Kidney glomerular epithelial cell (primary cell): ENCODE results near the gene INSL3.

Experiments
- DNase-seq: peaks from one replicate; lab custom pipeline; 2025; lab: John Stamatoyannopoulos, UW

The INSL3 gene, protein sequence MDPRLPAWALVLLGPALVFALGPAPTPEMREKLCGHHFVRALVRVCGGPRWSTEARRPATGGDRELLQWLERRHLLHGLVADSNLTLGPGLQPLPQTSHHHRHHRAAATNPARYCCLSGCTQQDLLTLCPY

DNA sequence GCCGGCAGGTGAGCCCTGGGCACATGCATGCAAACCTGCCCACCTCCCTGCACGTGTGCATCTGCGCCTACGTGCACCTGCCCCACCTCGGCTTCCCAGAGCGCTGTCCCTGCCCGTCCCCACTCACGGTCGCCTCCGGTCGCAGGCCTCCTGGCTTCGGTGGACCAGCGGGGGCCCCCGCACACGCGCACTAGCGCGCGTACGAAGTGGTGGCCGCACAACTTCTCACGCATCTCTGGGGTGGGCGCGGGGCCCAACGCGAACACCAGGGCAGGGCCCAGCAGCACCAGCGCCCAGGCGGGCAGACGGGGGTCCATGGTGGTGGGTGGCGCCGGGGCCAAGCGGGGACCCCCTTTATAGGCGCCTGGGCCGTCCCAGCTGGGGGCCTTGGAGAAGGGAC, at the start of gene INSL3:
Gene INSL3, minus strand, starts transcription at position 330 of the 400 bp plus-strand sequence. Its CDS starts 13 bp downstream, at position 317.
- no peak for DNase-seq

DNA sequence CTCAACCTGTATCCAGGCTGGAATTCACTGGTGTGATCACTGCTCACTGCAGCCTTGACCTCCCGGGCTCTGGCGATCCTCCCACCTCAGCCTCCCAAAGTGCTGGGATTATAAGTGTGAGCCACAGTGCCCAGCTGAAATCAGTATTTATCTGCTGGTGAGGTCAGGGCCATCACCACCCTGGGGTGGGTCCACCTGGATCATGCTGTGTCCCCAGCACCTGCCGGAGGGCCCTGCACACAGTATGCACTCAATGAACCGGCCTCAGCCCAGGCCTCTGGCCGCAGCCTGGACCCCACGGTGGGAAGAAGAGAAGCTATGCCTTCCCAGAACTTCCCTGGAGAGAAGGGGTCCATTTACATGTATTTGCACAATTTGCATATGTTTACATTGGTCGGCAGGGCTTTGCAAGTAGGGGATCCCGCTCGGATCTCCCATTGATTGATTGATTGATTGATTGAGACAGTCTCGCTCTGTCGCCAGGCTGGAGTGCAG, 47.8 kb upstream of the INSL3 start:
- DNase-seq: no peak

DNA sequence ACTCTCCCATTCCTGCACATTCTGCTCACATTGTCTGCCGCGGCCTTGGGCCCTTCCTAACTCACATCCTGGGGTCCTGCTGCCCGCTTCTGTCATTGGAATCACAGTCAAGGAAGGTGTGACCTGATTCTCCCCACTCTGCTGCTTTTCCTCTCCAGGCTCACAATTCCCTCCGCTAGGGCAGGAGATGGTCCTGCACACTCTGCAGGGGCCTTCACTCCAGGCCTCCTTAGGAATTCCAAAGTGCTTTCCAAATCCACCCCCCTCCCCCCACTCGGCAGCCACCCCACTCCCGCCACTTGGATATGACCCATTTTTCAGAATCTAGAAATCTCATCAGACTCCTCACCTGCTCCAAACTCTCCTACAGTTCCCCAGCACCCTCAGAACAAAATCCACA, 47.4 kb upstream of the INSL3 start:
- no peak for DNase-seq

DNA sequence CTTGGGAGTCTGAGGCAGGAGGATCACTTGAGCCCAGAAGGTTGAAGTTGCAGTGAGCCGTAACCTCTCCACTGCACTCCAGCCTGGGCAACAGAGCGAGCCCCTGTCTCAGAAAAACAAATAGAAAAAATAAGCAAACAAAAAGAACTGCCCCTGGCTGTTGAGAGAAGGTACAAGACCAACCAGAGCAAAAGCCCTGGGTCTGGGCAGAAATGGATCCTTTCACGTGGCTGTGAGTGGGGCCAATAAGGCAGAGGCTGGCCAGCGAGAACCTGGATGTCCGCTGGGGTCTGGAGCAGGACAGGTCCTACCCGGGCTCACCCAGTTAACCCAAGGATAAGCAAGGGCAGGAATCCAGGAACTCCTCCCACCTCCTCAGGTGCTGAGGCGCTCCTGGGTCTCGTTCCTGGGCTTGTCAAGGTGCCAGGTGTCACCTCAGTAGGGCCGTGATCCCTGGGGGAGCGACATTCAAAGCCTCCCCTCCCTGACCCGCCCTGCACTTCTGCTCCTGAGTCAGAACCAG, 45.7 kb upstream of the INSL3 start:
- no peak for DNase-seq

DNA sequence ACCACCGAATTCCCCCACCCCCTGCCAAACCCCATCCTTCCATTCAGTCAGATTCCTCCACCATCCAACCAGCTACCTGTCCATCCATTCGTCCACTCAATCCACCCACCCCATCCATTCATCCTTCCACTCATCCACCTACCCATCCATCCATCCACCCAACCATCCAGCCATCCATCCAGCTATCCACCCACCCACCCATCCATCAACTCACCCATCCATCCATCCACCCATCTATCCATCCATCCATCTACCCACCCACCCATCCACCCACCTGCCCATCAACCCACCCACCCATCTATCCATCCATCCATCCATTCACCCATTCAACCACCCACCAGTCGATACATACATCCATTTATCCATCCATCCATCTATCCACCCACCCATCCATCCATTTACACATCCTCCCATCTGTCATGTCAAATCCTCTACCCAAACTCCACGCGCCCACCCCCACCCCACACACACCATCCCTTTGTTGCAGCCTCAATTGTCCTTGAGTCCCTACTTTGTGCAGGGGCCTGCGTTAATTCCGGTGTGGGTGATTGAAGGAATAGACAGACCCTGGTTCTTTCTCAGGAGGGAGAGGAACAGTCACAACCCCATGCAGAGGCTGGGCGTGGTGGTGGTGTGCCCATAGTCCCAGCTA, 45.1 kb upstream of the INSL3 start:
- DNase-seq: no peak

DNA sequence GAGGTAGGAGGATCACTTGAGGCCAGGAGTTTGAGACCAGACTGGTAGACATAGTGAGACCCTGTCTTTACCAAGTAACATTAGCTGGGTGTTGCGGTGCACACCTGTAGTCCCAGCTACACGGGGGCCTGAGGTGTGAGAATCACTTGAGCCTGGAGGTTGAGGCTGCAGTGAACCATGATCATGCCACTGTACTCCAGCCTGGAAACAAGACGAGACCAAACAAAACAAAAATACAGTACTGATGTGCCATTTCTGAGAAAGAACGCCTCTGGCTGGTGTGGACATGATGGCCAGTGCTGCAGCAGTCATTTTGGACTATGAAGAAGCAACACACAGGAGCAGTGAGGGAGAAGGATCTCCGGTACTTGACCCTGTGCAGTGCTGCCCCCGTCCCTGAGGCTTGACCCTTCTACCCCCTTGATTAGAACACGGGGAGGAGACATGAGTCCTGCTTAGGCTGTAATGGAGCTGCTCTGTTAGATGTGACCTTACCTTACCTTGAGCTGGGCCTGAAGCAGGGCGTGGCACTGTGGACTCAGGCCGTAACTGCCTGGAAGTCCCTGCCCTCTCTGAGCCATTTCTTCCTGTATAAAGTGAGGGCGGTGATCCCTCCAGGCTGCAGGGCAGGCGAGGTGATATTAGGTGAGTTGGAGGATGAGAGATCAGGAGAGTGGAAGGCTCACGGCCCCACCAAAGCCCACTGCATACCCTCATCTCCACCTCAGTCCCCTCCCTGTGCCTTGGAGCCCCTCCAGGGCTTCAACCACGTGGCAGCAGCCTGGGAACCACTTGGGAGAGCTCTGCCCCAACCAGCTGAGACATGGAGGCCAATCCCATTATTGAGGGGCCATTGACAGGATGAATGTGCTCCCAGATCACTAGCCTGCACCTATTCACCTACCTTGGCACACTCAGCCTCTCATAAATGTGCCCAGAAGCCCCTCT, 44.3 kb upstream of the INSL3 start:
- DNase-seq: no peak

DNA sequence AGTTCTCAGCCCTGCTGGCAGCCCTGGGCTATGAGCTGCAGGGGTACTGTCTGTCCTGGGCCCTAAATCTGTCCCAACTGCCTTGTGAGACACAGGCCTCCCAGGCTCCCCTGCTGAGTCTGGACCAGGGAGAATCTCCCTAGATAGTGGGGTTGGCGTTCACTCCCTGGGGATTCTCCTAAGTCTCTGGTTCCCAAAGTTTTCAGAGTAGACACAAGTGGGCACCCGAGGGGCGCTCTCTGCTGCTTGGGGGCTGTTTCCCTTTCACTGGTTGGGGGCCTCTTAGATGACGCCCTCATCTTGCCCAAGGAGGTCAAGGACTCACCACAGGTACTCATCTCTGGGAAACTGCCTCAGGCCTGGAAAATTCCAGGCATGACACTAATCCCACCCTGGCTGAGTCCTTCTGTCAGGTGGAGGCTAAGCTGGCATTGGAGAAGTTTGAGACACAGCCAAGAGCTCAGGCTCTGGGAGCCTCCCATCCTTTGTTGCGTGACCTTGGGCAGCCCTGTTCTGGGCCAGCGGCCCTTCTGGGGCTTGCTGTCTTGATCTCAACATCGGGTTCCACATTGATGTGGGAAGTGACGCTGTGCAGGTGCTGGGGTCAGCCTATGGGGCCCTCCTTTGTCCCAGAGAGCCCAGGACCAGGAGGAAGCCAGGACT, 42.3 kb upstream of the INSL3 start:
- DNase-seq: no peak

DNA sequence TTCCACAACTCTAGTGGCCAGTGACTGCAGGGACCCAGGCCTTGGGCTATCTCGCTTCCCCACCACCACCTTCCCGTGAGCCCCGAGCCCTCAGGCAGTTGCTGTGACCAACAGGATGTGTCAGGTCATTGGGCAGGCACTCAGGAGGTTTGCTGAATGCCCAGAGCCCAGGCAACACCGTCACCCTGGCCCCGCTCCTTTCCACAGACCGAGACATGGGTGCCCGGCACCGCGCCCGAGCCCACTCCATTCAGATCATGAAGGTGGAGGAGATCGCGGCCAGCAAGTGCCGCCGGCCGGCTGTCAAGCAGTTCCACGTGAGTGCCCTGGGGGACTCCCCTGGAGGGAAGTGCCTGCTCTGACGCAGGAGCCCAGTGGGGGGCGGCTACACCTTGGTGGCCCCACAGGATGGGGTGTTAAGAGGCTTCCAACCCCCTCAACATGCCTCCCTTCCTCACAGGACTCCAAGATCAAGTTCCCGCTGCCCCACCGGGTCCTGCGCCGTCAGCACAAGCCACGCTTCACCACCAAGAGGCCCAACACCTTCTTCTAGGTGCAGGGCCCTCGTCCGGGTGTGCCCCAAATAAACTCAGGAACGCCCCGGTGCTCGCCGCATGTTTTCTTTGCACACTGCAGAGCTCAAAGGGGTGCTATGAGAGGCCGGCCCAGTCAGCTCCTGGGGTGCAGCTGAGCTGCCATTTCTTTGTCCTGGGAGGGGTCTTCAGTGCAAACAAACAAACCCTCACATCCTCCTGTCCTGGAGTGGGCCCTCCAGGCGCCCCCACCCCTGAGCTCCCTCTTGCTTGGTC, 41.6 kb upstream of the INSL3 start:
- DNase-seq: no peak

DNA sequence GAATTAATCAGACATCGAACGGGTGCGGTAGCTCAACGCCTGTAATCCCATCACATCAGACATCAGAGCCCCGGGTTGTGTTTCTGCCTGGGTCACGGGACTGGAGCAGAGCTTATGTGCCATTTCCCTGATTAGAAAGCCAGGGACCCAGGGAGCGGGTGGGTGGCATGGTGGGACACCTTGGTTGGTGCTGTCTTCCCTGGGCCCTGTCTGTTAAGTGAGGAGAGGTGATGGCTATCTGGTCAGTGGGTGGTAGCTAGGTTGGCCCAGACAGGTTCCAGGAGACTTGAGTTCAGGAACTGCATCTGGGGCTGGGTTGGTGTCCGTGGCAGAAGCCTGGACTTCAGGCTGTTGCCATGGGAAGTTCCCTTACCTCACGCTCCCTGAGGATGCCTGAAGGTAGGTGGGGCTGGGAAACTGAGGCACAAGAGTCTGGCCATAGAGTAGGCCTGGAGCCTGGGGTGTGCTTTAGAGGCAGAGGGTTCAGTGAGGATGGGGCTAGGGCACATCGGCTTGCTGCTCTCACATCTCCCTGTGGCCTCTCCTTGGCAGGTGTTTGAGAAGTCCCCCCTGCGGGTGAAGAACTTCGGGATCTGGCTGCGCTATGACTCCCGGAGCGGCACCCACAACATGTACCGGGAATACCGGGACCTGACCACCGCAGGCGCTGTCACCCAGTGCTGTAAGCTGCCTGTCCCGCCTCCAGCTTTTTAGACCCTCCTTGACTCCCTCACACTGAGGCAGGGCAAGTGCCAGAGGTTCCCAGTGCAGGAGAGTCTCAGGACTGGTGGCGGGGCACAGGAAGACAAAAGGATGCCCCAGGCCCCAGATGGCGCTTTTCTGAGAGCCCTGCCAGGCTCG, 40.5 kb upstream of the INSL3 start:
- no peak for DNase-seq

DNA sequence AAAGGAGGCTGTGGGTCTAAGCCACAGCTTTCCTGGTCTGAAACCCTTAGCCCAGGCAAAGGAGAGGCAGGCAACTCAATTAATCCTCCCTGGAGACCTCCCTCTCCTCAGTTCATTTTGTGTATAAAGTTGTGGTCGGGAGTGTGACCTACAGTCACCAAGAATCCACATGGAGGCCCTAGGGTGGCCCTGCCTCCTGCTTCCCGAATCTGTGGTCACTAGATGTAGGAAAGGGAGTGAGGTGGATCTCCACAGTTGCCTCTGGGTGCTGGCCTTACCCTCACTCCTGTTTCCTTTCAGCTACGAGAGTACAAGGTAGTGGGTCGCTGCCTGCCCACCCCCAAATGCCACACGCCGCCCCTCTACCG, 39.7 kb upstream of the INSL3 start:
- no peak for DNase-seq

DNA sequence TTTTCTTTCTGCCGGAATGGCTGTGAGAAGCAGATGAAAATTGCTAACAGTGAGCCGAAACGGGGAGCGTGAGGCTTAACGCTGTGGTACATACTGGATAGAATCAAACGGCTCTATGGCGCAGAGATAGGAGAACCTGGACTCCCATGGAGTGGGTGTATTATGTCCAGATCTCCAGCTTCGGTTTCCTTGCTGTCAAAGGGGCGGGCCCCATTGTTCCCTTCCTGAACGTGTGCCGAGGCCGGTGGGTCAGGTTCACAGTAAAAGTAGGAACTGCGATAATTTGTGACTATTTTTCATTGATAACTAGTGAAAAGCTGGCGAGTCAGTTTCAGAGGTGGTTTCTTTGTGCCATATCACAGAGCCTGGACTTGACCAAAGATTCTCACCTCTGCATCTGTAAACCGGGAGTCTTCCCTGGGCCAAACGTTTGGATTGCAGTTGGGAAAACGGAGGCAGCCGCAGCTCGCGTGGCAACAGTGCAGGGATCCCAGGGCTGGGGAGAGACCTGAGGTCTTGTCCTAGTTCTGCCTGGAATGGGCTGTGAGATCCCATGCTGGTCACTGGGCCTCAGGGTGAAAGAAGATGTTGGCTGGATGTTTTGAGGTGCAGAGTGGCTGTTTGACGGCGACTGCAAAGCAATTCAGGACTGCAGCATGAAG, 39.1 kb upstream of the INSL3 start:
- DNase-seq: no peak

DNA sequence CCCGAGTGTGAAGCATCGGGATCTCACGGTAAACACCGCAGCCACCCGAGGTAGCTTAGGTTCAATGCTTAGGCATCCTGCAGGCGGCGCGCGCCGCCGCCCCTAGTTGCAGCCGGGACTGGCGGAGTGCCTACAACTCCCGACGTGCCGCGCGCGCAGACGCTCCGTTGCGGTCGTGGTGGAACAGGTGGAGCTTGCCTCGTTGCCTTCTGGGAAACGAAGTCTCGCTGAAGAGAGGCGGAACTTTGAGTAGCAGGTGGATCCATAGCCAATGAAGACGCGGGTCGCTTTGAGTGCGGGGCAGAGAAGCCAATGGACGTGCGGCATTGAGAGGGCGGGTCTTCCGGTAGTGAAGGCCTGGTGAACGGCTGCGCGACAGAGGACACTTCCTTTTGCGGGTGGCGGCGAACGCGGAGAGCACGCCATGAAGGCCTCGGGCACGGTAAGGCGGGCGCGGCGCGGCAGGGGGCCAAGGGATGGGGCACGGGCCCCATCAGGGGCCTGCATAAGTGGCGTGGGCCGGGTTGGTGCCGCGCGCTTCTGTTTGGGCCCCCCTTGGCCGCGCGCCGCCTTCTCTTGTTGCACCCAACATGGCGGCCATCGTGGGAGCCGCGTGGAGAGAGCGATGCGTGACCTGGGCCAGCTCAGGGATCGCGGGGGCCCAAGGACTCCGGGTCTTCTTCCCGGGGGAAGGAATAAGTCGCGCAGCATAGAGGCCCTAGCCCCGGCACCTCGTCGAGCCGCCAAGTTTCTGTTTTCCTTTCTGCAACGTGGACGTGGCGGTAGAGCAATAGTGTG, 38.4 kb upstream of the INSL3 start, which contains the start of gene RPL18A:
Gene RPL18A, plus strand, starts transcription at position 378 of the 798 bp plus-strand sequence. Its CDS starts 47 bp downstream, at position 425.
- DNase-seq: peak; percentile 98

DNA sequence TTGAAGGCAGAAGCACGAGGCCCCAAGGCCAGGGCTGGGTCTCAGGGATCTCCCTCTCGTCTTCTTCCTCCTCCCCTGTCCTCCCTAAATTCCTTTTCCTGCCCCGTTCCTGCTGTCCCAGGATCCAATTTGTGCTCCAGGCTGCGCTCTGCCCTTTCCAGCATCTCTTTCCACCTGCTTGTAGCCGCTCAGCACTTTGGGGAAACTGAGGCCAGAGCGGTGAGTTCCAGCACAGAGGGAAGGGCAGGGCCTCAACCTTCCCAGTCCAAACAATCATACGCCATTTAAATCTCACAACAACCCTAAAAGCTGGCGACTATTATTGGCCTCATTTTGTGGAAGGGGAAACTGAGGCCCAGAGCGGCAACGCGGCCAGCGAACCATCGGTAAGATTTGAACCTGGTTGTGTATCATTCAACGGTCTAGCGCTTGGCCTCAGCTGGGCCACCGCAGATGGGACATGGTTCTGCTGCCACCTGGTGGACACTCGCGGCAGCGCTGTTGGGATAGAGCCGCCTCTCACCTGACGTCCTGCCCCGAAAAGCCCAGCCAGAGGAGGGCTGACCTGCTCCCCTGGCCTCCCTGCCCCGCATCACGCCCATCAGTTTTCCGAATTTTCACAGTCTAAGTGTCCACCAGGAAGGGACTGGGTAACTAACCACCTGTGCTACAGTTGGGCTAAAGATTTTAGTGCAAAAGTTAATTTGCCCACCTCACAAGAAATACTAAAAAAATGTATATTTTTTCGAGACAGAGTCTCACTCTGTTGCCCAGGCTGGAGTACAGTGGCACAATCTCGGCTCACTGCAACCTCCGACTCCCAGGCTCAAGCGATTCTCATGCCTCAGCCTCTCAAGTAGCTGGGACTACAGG, 34.2 kb upstream of the INSL3 start:
- peak; percentile 69 for DNase-seq

DNA sequence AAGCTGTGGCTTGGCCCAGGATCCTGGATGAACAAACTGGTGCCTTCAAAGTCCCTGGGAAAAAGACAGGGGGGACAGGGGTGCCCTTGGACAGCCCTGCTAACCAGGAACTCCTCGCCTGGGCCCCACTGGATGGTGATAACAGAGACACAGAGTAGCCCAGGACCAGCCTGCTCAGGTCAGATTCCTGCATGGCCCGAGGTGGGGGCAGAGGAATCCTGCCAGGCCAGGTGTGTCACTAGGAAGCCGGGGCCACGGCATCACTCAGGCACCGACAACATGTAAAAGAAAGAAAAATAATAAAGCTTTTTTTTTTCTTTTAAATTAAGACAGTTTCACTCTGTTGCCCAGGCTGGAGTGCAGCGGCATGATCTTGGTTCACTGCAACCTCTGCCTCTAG, 32.7 kb upstream of the INSL3 start:
- no peak for DNase-seq

DNA sequence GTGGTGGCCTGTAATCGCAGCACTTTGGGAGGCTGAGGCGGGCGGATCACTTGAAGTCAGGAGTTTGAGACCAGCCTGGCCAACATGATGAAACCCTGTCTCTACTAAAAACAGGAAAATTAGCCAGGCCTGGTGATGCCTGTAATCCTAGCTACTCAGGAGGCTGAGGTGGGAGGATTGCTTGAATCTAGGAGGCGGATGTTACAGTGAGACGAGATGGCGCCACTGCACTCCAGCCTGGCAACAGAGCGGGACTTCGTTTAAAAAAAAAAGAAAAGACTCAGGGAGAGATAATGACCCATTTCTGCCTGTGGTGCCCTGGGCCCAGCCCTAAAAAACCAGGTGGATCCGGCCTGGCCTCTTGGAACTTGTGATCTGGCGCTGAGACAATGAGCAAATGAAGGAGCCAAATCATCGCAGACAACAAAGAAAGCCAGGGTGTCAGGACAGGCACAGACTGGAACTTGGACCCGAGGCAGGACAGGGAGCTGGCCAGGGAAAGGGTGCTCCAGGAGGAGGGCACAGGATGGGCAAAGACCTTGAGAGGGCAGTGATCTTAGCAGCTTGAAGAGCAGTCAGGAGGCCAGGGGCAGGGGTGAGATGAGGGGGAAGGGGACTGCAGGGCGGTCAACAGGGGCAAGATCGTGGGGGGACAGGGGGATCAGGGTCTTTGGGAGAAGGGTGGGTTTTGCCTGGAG, 27.4 kb upstream of the INSL3 start:
- DNase-seq: no peak

DNA sequence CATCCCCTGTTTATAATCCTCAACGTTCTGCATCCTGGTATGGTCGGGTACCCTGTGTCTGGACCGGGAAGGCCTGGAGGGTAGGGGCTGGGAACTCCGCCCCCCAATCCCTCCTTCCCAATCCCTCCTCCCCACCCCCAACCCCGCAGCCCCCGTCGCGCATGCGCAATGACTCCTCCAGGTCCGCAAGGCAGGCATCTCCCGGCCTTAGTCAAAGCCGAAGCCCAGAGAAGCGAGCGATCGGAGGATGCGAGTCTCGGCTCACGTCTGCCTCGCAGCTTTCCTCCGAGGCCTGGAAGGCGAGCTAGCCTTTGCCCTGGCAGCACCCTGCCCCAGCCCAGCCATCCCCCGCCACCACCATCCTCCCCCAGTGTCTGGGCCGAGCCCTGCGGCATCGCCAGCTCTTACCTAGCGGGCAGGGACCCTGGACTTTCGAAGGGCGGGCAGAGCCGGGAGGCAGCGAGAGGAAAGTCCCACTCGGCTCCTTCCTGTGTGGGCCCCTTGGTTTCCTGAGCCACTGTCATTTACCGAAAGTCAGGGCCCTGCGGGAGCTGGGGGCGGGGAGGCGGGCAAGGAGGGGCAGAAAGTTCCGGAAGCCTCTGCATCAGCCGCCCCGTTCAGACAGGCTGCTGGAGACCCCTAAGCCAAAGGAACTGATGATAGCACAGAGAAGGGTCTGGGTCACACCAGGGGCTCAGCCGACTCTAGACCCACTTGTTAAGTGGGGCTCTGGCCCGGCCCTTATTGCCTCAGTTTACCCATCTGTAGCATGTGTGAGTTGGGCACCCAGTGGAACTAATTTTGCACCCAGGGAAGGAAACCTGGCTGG, 26.4 kb upstream of the INSL3 start, which contains the start of gene JAK3:
Gene JAK3, minus strand, starts transcription at position 445 of the 829 bp plus-strand sequence. CDS start 3,565 bp downstream, outside the sequence.
- DNase-seq: no peak
